HG02970 (cell line): ENCODE data around the gene TXLNA.
A peak's percentile ranks its signal among the peaks of the same experiment; 100 is the strongest.

Experiments used
- ATAC-seq: cut with Tn5 transposase; IDR thresholded peaks from one replicate; pipeline ENCODE4 v1.9.1; 2021; ENCODE audit warnings: mild to moderate bottlenecking, moderate library complexity, moderate number of reproducible peaks; ENCODE audit not compliant: unreplicated experiment, low FRiP score

The TXLNA gene

GRCh38 chr1:32182060-32182459, 2.6 kb downstream of the TXLNA start:
- ATAC-seq = no peak

- ATAC-seq = no peak
Observed at GRCh38 chr1:32184650-32185049, 5.2 kb downstream of the TXLNA start.

DNA sequence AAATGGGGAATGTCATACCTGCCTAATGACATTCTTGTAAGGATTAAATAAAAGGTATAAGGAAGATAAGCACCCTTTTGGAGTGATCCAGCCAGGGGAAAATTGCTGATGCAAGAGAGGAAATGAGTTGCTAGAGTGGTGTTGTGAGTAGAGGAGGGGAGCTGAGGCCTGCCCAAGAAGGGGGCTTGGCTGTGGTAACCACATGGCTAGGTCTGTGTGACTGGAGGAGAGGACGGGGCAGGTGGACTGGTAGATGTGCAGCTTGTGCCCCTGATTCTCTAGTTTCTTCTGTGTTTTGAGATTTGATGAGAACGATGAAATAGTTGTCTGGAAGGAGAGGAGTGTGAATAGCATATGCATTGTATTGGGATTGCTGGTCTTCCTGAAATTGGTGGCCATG, 6.6 kb downstream of the TXLNA start:
- ATAC-seq = no peak

DNA sequence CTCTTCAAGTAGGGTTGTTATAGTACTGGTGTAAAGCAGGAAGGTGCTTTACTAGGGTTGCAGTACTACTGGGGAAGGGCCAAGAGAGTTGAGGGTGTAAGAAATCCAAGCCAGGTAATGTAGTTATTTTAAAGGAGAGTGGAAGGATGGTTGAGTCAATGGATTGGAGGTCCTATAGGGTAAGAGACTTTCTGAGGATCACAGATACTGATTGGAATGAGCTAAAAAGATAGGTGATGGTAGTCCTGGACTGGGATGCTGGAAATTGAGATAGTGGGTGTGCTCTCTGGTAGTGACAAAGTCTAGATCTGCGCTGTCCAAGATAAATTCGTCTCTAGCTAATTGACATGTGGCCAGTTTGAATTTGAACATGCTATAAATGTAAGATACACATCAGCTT, 7.0 kb downstream of the TXLNA start:
- no peak for ATAC-seq

GRCh38 chr1:32187850-32188249, 8.4 kb downstream of the TXLNA start:
- no peak for ATAC-seq

DNA sequence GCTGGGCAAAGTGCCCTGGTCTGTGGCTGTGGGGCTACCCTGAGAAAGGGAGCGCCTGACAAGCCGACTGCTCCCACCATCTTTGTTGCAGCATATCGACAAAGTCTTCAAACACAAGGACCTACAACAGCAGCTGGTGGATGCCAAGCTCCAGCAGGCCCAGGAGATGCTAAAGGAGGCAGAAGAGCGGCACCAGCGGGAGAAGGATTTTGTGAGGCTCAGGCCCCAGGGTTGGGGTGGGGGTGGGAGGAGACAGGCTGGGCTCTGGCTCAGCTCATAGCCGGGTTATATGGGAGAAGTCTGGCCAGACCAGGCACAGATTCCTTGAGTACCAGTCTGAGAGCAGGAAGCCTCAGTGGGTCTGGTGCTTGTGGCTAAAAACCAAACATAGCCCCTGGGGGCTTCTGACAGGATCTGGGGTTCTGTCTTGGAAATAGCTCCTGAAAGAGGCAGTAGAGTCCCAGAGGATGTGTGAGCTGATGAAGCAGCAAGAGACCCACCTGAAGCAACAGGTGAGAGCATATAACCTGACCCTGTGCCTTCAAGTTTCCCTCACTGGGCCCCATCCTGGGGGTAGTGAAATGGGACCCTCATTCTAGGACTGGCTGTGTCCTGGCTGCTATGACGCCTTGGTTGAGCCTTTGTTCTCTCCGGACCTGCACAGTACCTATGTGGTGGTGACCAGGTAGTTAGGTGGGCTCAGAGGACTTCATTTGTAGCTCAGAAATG, 12.9 kb downstream of the TXLNA start:
- no peak for ATAC-seq

GRCh38 chr1:32194984-32195383, 15.5 kb downstream of the TXLNA start:
- ATAC-seq = no peak

- no peak for ATAC-seq
Observed at GRCh38 chr1:32195531-32195930, 16.1 kb downstream of the TXLNA start.

DNA sequence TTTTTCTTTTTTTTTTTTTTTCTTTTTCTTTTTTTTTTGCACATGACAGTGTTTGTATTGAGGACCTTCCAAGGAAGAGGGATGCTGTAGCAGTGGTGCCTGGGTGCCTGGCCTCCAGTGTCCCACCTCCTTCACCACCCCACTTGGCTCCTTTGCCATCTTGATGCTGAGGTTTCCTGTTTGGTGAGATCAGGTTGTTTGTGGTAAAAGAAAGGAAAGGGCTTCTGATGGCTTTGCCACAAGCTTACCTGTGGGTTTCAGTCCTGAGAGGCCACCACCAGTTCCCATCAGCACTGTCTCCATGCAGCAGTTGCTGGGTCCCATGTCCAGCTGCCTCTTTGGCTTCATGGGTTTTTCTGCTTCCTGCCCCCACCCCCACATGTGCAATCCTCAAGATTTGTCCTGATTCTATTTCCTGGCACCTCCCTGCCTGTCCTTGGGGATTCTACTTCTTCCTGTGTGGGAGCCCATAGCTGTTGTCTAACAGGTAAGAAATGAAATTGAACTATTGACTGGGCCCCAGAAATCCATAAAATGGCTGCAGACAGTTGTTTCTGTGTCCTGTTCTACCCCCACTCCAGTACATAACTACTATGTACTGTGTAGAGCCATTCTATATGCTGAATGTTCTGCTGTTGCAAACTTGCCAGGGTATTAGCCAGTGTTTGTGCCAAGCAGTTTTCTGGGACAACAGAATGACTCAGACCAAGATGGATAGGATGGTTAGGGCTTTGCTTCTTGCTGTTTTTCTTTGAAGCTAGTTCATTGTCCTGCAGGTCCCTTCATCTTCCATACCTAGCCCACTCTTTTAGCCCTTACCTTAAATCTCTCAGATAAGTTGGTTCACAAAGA, 16.7 kb downstream of the TXLNA start:
- ATAC-seq = no peak

DNA sequence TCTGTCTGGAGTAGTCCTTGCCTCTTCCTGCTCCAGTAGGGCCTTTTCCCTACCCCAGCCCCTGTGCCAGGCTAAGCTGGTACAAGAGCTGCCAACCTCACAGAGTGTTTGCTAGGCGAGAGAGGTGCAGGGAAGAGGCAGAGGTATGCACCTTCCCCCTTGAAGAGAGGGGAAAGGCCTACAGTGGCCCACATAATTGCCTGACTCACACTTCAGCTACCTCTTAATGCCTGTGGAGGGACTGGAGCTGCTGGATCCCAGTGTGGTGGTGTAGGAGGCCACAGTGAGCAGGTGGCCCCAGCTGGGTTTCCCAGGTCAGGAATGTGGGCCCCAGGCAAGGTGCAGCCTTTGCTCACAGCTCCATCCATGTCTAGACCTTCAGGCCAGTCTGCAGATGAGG, 17.6 kb downstream of the TXLNA start:
- no peak for ATAC-seq

DNA sequence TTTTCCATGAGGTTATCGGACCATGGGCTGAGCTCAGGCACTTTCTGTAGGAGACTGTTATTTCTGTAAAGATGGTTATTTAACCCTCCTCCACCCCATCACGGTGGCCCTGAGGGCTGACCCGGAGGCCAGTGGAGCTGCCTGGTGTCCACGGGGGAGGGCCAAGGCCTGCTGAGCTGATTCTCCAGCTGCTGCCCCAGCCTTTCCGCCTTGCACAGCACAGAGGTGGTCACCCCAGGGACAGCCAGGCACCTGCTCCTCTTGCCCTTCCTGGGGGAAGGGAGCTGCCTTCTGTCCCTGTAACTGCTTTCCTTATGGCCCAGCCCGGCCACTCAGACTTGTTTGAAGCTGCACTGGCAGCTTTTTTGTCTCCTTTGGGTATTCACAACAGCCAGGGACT, 18.4 kb downstream of the TXLNA start:
- no peak for ATAC-seq

DNA sequence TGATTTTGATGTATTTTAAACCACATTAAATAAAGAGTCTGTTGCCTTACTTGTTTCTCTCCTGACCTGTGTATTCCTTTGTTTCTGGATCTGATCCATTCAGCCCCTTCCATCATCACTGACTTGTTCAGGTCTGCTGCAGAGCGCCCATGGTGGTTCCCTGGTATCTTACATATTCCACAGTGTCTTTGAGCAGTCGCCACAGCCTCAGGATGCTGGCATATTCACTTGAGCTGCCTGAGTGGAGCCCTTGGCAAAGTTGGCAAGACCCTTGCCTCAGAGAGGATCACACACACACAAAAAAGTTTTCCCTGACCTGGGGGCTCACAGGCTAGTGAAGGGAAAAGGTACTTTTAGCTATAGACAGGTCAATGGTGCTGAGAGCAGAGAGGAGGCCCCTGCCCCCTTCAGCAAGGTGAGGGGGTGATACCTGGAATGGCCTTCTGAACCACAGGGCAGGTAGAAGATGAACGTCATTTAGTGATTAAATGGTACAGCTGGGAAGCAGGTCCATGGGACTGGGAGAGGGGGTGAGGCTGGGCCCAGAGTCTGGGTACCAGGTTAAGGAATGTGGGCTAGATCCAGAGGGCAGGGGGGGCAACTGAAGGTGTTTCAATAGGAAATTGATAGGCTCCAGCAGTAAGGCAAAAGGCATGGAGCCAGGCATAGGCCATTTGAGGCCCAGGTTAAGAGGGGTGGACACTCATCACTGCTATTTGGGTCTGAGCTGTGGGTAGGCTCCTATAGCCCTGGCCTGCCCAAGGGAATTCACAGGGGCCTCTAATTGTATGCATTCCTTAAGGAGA, 19.0 kb downstream of the TXLNA start:
- ATAC-seq = no peak

GRCh38 chr1:32199043-32199716, 19.7 kb downstream of the TXLNA start:
- ATAC-seq = no peak

- no peak for ATAC-seq
Observed at GRCh38 chr1:32199717-32200072, 20.2 kb downstream of the TXLNA start.

- ATAC-seq = no peak
Observed at GRCh38 chr1:32200226-32201010, 20.9 kb downstream of the TXLNA start, which contains the start of gene CCDC28B. Gene CCDC28B (plus strand): TSS chr1:32200595. CDS start chr1:32201936, 1,341 bp downstream.

- ATAC-seq = peak; percentile 36
Observed at GRCh38 chr1:32201011-32201855, 21.8 kb downstream of the TXLNA start.

- ATAC-seq = no peak
Observed at GRCh38 chr1:32204943-32205361, 25.5 kb downstream of the TXLNA start.

- ATAC-seq = peak; percentile 38
Observed at GRCh38 chr1:32205401-32206370, 26.2 kb downstream of the TXLNA start, which contains the start of gene IQCC. Gene IQCC (plus strand): TSS chr1:32205671. CDS start chr1:32205682, 11 bp downstream.
